SW 1271 (cell line): Measurements from ENCODE around the gene ZMAT5.
"Not testable (repeated sequence)": the region's sequence is repeated elsewhere in the genome, so short reads cannot be mapped to it uniquely, and the experiment has no call there.

Source experiments
- DNase-seq, 2 experiments: peaks; one replicate each; lab custom pipeline; 2025; lab: John Stamatoyannopoulos, UW

Gene ZMAT5

DNA sequence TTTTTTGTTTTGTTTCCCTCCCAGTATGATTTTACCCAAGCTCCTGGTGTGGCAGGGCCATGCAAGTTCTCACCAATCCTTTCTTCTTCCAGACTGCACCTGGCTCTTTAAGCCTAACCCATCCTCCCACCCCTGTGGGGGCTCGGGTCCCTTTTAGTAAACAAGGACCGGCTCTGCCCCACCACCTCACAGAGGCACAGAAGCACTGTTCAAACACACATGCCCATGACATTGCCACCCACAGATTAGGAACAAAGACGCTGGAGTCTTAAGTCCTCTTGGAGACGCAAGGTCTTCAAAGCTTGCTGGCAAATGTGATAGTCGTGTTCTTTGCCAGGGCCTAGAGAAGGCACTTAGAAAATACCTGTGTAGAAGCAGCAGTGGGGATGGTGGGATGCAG, 19.2 kb upstream of the ZMAT5 start:
- DNase-seq = no peak

DNA sequence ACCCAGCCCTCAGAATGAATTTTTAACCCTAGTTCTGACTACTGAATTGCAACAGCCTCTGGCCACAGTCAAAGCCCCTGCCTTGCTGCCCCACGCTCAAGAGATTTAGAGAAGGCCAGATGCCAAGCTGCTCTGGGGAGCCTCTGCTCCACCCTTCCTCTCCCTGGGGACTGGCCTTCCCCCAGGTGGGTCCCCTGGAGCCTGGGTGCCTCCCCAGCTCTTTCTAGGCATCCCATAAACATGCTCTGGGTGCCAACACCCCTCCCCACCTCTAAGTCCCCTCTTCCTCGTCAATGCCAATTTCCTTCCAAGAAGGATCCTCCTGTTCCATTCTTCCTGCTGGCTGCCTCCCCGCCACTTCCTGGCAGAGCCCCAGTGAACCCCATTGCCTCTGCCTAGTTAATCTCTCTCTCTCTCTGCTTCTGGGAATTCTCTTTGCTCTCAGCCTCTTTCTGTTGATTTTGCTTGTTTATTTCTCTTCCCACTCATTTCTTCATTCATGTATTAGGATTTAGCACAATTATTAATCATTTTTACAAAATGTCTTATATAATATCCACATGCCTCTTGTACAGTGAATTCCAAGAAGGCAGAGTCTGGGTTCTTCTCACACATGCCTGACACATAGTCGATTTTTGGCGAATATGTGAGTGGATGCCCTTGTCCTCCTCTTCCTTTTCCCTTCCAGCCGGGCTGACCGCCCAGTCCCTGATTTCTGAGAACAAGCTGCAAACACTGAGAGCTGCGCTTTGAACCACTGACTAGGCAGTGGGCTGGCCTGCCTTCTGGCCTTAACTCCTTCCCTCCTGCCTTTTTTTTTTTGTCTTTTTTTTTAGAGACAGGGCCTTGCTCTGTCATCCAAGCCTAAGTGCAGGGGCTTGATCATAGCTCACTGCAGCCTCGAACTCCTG, 17.9 kb upstream of the ZMAT5 start:
- no peak for DNase-seq

DNA sequence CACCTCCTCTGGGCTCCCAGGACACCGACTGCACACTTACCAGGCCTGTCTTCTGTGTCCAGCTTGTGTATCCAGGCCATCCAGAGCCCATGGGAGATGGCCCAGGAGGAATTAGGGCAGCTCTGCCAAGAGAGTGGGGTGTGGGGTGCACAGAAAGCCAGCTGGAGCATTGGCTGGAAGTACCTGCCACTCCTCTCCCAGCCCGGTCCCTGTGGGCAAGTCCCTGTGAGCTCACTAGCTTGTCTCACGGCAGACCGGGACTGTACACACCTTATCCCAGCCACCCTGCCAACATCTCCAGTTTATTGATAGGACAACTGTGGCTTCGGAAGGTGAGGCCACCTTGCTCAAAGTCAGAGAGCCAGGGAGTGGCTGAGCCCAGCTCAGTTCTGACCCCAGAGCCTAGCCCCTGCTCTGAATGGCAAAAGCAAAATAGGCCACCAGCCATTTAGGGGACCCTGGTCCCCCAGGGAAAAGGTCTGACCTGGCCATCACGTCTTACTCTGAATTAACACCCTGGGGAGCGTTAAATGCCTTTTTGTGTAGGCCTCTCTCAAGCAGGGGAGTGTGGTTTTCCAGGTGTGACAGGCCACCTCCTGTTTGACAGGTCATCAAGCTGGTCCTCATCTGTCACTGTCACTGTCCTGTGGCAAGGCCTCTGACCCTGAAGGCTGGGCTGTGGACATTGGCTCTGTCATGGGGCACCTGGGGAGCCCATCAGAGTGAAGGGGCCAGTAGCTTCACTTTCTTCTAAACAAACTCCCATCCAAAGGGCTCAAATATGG, 15.4 kb upstream of the ZMAT5 start:
- DNase-seq = no peak

DNA sequence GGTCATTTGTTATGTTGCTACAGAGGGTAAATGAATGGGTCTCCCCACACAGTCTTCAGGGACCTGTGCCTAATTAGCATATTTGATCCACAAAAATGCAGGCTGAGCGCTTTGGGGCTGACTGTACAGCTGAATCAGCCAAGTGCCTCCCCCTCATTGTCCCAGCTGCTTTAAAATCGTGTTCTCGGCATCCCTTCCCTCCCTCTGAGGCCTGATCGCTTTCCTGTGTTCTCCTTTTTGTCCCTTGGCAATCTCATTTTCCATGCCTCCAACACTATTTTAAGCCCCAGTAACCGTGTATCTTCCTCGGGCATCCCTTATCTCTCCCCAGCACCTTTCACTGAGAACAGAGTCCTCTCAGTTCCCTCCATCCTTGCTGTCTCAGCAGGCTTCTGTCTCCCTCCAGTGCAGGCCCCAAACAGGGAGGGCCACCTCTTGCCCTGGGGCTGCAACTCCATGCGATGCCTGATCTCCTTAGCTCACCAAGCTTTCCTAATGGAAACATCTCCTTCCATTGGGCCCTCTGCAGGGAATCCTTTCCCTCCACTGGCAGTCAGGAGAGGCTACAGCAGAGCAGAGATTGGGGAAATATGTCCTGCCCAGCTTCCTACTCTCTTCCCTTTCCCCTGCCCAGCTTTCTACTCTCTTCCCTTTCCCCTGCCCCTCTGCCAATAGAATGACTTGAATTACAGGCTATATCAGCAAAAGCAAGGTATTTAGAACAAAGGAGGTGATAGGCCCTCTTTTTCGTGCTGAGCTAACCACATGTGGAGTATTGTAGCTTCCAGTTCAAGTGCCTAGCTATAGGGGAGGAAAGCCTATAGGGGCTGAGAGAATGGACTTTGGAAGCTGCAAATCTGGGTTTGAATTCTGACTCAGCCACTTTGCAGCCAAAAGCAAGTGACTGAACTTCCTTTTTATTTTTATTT, 14.2 kb upstream of the ZMAT5 start:
- DNase-seq = peak in 1 of 2 experiments; percentile 12

DNA sequence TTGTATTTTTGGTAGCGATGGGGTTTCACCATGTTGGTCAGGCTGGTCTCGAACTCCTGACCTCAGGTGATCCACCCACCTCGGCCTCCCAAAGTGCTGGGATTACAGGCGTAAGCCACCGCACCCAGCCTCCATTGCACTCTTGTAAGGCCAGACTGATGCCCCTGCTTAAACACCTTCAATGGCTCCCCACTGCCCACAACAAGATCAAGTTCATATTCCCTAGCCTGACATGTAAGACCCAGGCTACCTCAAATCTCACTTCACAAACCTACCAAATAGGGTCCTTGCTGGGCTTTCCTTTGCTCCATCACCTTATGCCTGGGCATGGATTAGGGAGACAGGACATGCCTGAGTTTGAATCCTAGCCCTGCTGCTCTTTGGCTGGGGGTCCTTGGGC, 13.4 kb upstream of the ZMAT5 start:
- DNase-seq = no peak

DNA sequence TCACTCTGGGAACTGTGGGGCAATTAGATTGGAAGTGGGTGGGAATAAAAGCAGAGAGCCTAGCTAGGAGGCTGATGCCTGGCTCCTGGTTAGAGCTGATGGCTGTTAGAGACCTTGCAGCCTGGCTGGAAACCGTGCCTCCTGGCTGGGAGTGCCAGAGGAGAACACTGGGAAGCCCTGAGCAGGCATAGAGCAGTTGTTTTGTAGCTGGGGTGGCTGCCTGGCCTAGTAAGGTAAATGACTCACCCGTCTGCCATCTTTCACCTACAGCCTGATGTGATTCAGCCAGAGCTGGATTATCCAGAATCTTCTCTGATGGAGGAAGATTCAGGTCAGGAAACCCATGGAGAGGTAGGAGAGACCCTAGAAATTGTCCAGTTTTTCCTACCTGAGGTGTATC, 6.4 kb upstream of the ZMAT5 start:
- DNase-seq = peak in 1 of 2 experiments; percentile 13

DNA sequence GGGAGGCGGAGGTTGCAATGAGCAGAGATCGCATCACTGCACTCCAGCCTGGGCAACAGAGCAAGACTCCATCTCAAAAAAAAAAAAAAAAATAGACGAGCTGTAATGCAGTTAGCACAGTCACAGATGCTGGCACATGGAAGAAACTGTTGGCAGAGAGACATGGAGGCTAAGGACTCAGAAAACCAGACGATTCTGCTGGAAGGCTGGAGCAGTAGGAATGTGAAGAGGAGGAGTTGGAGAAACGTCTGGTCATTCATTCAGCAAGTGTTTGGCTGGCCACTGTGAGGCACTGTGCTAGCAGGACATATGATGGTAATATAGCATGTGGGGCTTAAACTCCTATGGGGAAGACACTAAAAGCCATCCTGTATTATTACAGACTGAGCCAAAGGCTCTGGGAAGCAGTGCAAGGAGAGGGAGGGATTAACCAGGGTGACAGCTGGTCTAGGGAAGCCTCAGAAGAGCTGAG, 5.4 kb upstream of the ZMAT5 start:
- peak in 1 of 2 experiments; percentile 20 for DNase-seq

DNA sequence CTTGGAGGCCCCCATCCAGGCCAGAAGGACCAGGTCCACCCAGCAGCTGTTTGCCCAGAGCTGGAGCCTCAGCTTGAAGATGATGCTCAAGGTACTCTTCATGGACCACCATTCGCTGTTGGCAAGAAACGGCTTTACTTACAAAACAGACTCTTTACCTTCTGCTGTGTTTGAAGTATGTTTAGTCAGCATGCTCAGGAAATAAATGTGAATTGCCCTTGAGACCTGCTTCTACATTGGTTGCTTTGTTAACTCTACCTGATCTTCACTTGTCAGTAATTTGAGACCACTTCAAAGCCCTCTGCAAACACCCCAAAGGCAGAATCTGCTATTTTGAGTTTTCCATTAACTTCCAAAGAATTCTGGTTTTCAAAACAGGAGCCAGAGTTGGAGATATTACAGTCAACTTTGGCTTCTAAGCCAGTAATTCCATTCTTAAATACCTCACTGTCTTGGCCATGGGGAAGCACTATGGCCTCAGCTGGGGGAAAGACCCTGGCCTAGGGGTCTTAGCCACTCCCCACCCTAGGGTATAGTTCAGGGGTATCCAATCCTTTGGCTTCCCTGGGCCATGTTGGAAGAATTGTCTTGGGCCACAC, 3.0 kb upstream of the ZMAT5 start:
- DNase-seq = no peak

DNA sequence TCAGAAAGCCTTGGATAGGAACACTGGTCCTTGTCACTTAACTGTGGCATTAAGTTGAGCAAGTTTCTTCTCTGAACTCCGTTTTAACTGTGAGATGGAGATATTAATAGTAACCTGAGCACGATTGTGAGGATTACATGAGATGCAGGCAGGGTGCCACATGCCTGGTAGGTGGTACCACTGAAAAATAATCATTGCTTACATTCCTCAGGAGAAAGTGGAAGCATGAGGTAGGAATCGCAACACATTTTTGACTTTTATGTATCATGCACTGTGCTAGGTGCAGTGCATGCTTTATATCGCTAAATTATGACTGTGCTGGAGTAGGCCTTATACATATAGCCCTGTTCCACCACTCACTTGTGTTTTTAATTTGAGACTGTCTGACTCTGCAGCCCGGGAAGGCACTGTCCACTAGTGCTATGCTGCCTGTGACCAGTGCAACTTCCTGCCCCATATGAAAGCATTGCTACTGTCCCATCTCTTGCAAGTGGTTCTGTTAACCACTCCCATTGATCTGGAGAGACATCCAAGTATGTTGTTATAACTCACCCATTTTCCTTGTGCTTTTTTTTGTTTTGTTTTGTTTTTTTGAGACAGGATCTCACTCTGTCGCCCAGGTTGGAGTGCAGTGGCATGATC, 1.4 kb upstream of the ZMAT5 start:
- no peak for DNase-seq

DNA sequence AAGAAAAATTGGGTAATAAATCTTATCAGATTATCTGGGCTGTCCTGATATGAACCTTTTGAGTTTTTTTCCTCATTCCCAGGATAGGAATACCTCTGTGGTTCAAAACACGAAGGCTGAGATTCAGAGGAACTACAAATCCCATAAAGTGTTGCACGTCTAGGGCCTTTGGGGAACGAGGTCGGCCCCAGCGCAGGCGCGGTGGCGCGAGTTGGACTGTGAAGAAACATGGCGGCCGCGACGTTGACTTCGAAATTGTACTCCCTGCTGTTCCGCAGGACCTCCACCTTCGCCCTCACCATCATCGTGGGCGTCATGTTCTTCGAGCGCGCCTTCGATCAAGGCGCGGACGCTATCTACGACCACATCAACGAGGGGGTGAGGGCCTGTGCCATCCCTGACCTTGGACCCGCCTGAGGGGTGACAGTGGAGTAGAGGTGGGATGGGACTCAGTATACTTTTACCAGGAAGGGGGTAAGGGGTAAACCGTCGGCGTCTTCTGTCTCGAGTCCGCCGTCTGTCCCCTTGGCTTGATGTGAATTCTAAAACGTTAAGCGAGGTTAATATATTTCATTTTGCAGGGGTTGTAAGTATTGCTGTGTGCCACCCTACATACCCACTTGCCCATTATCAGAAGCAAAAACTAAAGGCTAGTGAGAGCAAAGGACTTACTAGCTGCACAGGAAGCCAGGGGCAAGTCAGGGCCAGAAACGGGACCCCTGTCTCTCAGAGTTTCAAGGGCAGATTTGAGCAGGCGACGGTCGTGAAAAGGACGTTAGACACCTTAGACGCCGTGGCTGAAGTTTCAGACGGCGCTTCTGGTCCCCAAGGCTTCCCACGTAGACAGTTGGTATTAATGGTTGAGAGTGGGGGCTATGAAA, 604 bp upstream of the ZMAT5 start, which contains the start of gene UQCR10:
Gene UQCR10 (plus strand): TSS at position 199 of the 881 bp plus-strand sequence. CDS start 30 bp downstream, at position 229.
- DNase-seq = peak; percentile 62 to 90

DNA sequence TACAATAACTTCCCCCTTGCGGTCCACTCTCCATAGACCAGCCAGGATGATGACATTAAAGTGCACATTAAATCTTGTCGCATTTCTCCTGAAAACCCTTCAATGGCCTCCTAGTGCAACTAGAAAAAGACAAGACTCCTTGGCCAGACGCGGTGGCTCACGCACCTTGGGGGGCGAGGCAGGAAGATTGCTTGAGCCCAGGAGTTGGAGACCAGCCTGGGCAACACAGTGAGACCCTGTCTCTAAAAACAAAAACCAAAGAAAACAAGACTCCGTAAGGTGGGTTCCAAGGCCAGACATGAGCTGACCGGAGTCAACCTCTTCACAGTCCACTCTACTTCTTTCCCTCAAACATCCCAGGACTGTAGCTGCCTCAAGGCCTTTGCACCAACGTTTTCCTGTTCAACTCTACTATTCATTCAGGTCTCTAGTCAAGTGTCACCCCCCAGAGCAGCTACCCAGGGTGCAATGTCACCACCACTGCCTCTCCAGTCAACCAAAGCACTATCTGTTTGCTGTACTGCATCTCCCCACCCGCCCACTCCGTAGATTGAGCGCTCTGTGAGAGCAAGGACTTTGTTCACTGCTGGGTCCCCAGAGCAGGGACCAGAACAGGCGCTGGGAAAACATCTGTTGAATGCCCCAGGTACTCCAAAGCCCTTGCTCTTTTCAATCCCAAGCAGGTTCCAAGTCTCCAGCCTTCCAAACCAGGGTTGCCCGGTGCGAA, 739 bp downstream of the ZMAT5 start:
- no peak for DNase-seq

DNA sequence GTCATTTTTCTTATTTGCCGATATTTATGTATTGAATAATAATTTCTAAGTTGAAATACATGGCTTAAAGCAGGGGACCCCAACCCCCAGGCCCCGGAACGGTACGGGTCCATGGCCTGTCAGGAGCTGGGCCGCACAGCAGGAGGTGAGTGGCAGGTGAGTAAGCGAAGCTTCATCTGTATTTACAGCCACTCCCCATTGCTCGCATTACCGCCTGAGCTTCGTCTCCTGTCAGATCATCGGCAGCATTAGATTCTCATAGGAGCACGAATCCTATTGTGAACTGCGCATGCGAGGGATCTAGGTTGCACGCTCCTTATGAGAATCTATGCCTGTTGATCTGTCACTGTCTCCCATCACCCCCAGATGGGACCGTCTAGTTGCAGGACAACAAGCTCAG, 4.5 kb downstream of the ZMAT5 start:
- no peak for DNase-seq

DNA sequence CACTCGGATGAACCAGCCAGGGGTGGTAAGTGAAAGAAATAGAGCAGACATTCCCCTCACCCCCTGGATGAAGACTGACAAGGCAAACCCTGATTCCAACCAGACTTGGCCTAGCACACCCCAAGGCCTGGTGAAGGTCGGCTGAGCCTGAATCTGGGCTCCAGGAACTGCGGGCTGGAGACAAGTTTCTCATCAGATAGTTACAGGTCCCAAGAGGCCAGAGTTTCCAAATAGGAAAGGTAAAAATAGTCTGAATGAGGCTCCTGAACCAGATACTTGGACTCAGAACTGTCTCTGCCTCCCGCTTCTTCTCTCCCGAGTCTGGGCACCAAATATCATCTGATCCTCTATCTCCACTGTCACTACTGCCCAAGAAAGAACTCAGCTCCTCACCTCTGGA, 7.8 kb downstream of the ZMAT5 start:
- no peak for DNase-seq

DNA sequence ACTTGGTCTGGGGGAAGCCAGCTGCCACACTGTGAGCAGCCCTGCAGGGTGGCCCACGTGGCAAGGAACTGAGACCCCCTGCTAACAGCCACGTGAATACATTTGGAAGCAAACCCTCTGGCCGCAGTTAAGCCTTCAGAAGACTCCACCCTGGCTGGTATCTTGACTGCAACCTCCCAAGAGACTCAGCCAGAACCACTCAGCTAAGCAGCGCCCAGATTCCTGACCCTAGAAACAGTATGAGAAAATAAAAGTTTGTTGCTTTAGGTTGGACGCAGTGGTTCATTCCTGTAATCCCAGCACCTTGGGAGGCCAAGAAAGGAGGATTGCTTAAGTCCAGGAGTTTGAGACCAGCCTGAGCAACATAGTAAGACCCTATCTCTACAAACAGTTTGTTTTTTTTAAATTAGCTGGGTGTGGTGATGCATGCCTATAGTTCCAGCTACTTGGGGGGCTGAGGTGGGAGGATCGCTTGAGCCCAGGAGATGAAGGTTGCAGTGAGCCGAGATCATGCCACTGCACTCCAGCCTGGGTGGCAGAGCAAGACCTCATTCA, 8.7 kb downstream of the ZMAT5 start:
- DNase-seq = no peak

DNA sequence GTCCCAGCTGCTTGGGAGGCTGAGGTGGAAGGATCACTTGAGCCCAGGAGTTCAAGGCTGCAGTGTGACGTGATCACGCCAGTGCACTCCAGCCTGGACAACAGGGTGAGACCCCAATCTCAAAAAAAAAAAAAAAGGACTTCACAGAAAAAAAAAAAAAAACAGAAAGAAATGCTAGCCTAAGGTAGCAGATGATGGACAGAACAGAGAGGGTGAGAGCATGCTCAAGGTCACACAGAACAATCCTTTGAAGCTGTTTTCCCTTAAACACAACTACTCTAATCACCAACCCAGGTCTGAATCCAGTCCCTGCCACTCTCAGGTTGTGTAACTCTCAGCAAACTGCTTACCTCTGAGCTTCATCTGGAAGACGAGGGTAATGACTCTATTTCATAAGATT, 9.7 kb downstream of the ZMAT5 start:
- no peak for DNase-seq

DNA sequence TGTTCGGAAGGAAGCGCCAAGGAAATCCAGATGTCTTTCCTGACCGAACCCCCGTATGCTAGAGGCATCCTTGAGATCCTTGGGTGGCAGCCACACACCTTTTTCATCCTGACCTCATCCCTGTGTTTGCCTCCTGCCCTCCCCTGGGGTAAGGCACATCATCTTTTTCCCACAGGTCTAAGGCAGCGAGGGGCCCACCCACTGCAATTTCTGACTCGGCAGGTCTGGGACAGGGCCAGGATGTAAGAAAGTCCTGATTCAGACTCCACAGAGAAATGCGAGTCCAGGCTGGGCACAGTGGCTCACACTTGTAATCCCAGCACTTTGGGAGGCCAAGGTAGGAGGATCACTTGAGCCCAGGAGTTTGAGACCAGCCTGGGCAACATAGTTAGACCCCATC, 10.5 kb downstream of the ZMAT5 start:
- no peak for DNase-seq

DNA sequence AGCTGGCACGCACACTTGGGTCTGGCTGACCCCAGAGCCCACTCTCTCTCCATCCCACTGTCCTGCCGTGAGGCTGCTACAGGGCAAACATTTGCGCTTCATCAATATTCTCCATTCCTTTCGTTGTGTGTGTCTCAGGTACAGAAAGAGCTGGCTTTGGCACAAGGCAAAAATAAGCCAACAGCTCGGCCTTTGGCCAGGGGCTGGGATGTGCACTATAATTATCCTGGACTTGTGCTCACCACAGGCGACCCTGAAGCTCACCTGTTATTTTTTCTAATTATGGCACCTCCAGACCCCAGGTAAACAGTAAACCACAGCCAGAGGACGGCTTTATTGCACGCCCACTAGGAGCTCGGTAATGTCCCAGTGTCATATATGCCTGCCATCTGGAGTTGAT, 10.9 kb downstream of the ZMAT5 start:
- no peak for DNase-seq

DNA sequence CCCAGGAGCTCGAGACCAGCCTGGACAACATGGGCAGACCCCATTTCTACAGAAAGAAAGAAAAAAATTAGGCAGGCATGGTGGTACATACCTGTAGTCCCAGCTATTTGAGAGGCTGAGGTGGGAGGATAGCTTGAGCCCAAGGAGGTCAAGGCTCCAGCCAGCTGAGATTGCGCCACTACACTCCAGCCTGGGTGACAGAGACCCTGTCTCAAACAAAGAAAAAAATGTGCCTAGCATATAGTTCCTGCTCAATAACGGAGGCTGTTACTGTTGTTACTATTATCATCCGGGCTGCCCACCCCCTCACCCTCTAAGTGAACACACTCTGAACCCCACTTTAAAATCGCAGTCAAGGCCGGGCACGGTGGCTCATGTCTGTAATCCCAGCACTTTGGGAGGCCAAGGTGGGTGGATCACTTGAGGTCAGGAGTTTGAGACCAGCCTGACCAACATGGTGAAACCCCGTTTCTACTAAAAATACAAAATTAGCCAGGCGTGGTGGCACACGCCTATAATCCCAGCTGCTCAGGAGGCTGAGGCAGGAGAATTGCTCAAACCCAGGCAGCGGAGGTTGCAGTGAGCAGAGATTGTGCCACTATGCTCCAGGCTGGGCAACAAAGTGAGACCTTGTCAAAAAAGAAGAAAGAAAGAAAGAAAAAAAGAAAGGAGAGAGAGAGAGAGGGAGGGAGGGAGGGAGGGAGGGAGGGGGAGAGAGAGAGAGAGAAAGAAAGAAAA, 12.0 kb downstream of the ZMAT5 start:
- DNase-seq = not testable (repeated sequence)
